Astrocyte (in vitro differentiated cells and primary cell): ENCODE measurements around the gene FIGN.
A peak's percentile ranks its signal among the peaks of the same experiment; 100 is the strongest.

Experiments used
- CTCF ChIP-seq: IDR thresholded peaks from 2 replicates; pipeline ENCODE4 v1.5.1; 2011; ENCODE audit warnings: low read depth, mild to moderate bottlenecking, inconsistent platforms, low read length, moderate library complexity; ENCODE audit not compliant: insufficient read depth
- EZH2 ChIP-seq: IDR thresholded peaks from 2 replicates; pipeline ENCODE4 v1.6.1; 2012; ENCODE audit warnings: mild to moderate bottlenecking, low read length, inconsistent platforms; ENCODE audit not compliant: insufficient read depth

DNA sequence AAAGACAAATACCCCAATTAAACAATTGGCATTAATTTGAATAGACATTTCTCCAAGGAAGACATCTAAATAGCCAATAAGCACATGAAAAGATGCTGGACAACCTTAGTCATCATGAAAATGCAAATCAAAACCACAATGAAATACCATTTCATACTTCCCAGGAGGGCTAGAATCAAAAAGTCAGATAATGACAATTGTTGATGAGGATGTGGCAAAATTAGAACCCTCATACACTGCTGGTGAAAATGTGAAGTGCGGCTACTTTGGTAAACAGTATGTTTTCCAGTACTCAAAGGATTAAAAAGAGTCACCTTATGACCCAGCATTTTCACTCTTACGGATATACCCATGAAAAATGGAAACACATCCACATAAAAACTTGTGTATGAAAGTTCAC is 91.6 kb downstream of the FIGN start:
- peak; percentile 23 for TF ChIP-seq CTCF
- TF ChIP-seq EZH2, result no peak
